Endothelial cell of umbilical vein (primary cell): ENCODE data around the gene PCTP. TPM values are rescaled to one million over a fixed set of nuclear protein-coding genes. Genes with fewer than 3 reads are reported as not detected.

ENCODE experiments used
- BruUV-seq: library from RNA; stranded (reverse); fragments of 400-500 nt; replicated peaks from 2 replicates; lab custom pipeline; 2021; lab: Mats Ljungman, UMichigan
- CTCF ChIA-PET: fragments of 300-600, 350-600 bp; sonication (Branson Sonifier 250); formaldehyde crosslinking; loops from one replicate; lab custom pipeline; 2021; ENCODE audit warnings: antibody characterized with exemption, inconsistent platforms; lab: Charles Lee
- POLR2A ChIA-PET: fragments of 300-600, 350-600 bp; sonication (Branson Sonifier 250); formaldehyde crosslinking; loops from one replicate; lab custom pipeline; 2021; ENCODE audit warnings: antibody characterized with exemption, inconsistent platforms; lab: Charles Lee
- DNase-seq: peaks from one replicate; pipeline ENCODE4 v3.0.0-alpha.2; 2011; ENCODE audit warnings: low read depth, low spot score
- FAIRE-seq: peaks from 2 replicates; lab custom pipeline; 2011; peaks lifted over from hg19 to GRCh38; lab: Jason Lieb, UNC
- H2AFZ ChIP-seq: 2 replicates; pipeline ENCODE4 v1.6.0; 2012; ENCODE audit warnings: low read depth, low read length, control low read depth, inconsistent platforms
- H3K27ac ChIP-seq: 2 replicates; pipeline ENCODE4 v1.5.1; 2011; ENCODE audit warnings: low read depth, mild to moderate bottlenecking, control low read depth, low read length, moderate library complexity; ENCODE audit not compliant: insufficient read depth
- H3K27me3 ChIP-seq, 2 experiments: 2 replicates each; pipeline versions ENCODE4 v1.6.0 to v1.6.1; 2011; ENCODE audit warnings: low read length in 2 of 2, mixed read lengths in 1 of 2; ENCODE audit not compliant: control insufficient read depth in 2 of 2, insufficient read depth in 2 of 2
- H3K36me3 ChIP-seq, 2 experiments: 2 replicates in 1 of 2; 3 replicates in 1 of 2; pipeline ENCODE4 v1.5.1; 2011; ENCODE audit warnings: low read length in 2 of 2, mild to moderate bottlenecking in 1 of 2, moderate library complexity in 1 of 2; ENCODE audit not compliant: control insufficient read depth in 2 of 2, insufficient read depth in 2 of 2; ENCODE audit errors: extremely low read depth in 1 of 2
- H3K4me1 ChIP-seq: 3 replicates; pipeline ENCODE4 v1.5.1; 2011; ENCODE audit warnings: mild to moderate bottlenecking, low read length; ENCODE audit not compliant: control insufficient read depth, insufficient read depth; ENCODE audit errors: extremely low read depth
- H3K4me2 ChIP-seq: 2 replicates; pipeline ENCODE4 v1.6.1; 2011; ENCODE audit warnings: low read length, control low read depth, mixed read lengths; ENCODE audit not compliant: insufficient read depth
- H3K4me3 ChIP-seq, 3 experiments: fragments of 200-600 bp in 1 of 3; sonication (generic), shearing (Covaris generic) in 1 of 3; replicated peaks in 1 of 3; 2 replicates each; pipeline ENCODE4 v1.5.1; 2011 to 2016; ENCODE audit warnings: control low read depth in 3 of 3, low read length in 3 of 3, mild to moderate bottlenecking in 2 of 3, inconsistent platforms in 1 of 3, low read depth in 1 of 3, moderate library complexity in 1 of 3; ENCODE audit not compliant: insufficient read depth in 1 of 3
- H3K79me2 ChIP-seq: 2 replicates; pipeline ENCODE4 v1.6.0; 2012; ENCODE audit warnings: low read length, inconsistent platforms; ENCODE audit not compliant: control insufficient read depth, insufficient read depth
- H3K9ac ChIP-seq: replicated peaks from 2 replicates; pipeline ENCODE3; 2011; ENCODE audit warnings: low read length, control low read depth; ENCODE audit not compliant: insufficient read depth; ENCODE audit errors: extremely low read depth
- H3K9me1 ChIP-seq: replicated peaks from 3 replicates; pipeline ENCODE4 v1.6.0; 2011; ENCODE audit warnings: mild to moderate bottlenecking, low read length; ENCODE audit not compliant: control insufficient read depth, insufficient read depth; ENCODE audit errors: extremely low read depth
- H3K9me3 ChIP-seq: replicated peaks from 2 replicates; pipeline ENCODE4 v1.5.1; 2012; ENCODE audit warnings: low read length, inconsistent platforms; ENCODE audit not compliant: control insufficient read depth, insufficient read depth
- H4K20me1 ChIP-seq: replicated peaks from 2 replicates; pipeline ENCODE3; 2011; ENCODE audit warnings: mild to moderate bottlenecking, low read length; ENCODE audit not compliant: control insufficient read depth, insufficient read depth; ENCODE audit errors: extremely low read depth
- GATA2 ChIP-seq: IDR thresholded peaks from 2 replicates; pipeline ENCODE4 v1.7.0; 2011; ENCODE audit warnings: low read depth, mild to moderate bottlenecking, moderate library complexity, mixed read lengths, low read length; ENCODE audit not compliant: insufficient read length, insufficient read depth
- JUN ChIP-seq: IDR thresholded peaks from 2 replicates; pipeline ENCODE4 v1.6.1; 2011; ENCODE audit warnings: borderline replicate concordance, low read depth; ENCODE audit not compliant: insufficient read length, insufficient read depth
- MYC ChIP-seq: IDR thresholded peaks from one replicate; pipeline ENCODE4 v1.6.1; 2011; ENCODE audit warnings: mild to moderate bottlenecking, low read depth, low read length
- POLR2A ChIP-seq: IDR thresholded peaks from 2 replicates; pipeline ENCODE4 v1.6.1; 2012; ENCODE audit warnings: low read depth, mild to moderate bottlenecking, control low read depth, low read length
- POLR2AphosphoS5 ChIP-seq: IDR thresholded peaks from 2 replicates; pipeline ENCODE4 v1.6.1; 2012; ENCODE audit warnings: low read depth, mild to moderate bottlenecking, control low read depth, low read length, moderate library complexity; ENCODE audit not compliant: insufficient read depth
- dilution Hi-C: fragments of 300-500 bp; cut with MboI; formaldehyde crosslinking; loops from one replicate; pipeline ENCODE4 v1.15.0; 2019; ENCODE audit warnings: low sequenced_read_pairs; ENCODE audit not compliant: extremely low pct_ligation_motif_present
- intact Hi-C: fragments of 100-400 bp; cut with micrococcal nuclease; formaldehyde crosslinking; loops from one replicate; pipeline ENCODE4 v1.10.0; 2022
- polyA plus RNA-seq, 4 experiments: library from polyadenylated mRNA; depleted of rRNA in 3 of 4; stranded (reverse) in 3 of 4; unstranded in 1 of 4; fragments of >200 nt; gene quantifications; 2 replicates each; pipeline versions ENCODE4 v1.2.1 to v1.2.3, GENCODE V29; 2011 to 2012; ENCODE audit warnings: missing spikeins in 1 of 4
- total RNA-seq: library from RNA; stranded (reverse); gene quantifications from 2 replicates; pipeline ENCODE4 v1.2.3, GENCODE V29; 2021
- TF ChIP-seq, protein P1 (sequence below), 2 donors: IDR thresholded peaks; 1 replicate in 1 of 2; 2 replicates in 1 of 2; pipeline ENCODE4 v1.5.1; 2011; ENCODE audit warnings: low read length in 2 of 2, mild to moderate bottlenecking in 2 of 2, moderate library complexity in 2 of 2, control low read depth in 1 of 2, inconsistent platforms in 1 of 2, low read depth in 1 of 2; ENCODE audit not compliant: insufficient read depth in 1 of 2; ENCODE audit errors: extremely low read depth in 1 of 2
- TF ChIP-seq, protein P2 (sequence below): IDR thresholded peaks from 2 replicates; pipeline ENCODE4 v1.6.1; 2011; ENCODE audit not compliant: insufficient read depth, insufficient read length

The PCTP gene
- total and polyA plus RNA-seq, 2 donors (not counting 3 experiments of a cell fraction or from before 2014, with no cell fraction given) = 13.5 to 18.3 TPM

DNA sequence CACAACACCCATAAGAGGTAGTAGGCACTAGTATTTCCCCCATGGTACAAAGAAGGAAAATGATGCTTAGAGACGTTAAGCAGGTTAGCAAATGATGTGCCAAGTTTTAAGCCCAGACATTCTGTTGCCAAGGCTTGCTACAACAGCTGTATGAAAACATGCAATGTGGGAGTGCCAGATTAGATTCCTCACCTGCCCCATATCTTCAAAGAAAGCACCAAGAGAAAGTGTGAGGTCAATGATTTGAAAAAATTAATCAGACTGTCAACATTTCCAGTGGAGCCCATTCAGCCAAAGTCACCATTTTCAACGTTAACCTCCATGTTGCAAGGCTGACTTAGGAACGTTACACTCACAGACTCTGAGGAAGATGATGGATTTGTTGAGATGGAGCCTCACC lies 61.5 kb downstream of the PCTP start:
- BruUV-seq = no TSS peak
- Histone ChIP-seq H3K4me3 (no peak overlapping the region), H3K9me1 (no peaks in the 10 kb centered on the region), H3K79me2 (no peaks in the 10 kb centered on the region), H4K20me1 (no peaks in the 10 kb centered on the region), H3K9me3 (no peaks in the 10 kb centered on the region), H3K27ac (no peak overlapping the region), H3K27me3 (no peaks in the 10 kb centered on the region), H2AFZ (no peak overlapping the region), H3K36me3 (no peaks in the 10 kb centered on the region), H3K4me1 (peaks cover 4% of the 10 kb centered on the region), H3K4me2 (no peak overlapping the region), H3K9ac (no peak overlapping the region)
- POLR2A ChIA-PET = no interaction called here
- no peak for DNase-seq
- CTCF ChIA-PET = no interaction called here
- FAIRE-seq = no peak
- TF ChIP-seq JUN = no peak
- TF ChIP-seq GATA2 = no peak
- TF ChIP-seq, protein P1, sequence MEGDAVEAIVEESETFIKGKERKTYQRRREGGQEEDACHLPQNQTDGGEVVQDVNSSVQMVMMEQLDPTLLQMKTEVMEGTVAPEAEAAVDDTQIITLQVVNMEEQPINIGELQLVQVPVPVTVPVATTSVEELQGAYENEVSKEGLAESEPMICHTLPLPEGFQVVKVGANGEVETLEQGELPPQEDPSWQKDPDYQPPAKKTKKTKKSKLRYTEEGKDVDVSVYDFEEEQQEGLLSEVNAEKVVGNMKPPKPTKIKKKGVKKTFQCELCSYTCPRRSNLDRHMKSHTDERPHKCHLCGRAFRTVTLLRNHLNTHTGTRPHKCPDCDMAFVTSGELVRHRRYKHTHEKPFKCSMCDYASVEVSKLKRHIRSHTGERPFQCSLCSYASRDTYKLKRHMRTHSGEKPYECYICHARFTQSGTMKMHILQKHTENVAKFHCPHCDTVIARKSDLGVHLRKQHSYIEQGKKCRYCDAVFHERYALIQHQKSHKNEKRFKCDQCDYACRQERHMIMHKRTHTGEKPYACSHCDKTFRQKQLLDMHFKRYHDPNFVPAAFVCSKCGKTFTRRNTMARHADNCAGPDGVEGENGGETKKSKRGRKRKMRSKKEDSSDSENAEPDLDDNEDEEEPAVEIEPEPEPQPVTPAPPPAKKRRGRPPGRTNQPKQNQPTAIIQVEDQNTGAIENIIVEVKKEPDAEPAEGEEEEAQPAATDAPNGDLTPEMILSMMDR (IDR thresholded peaks at IDR 0.05; ENCODE audit: extremely low read depth in 1 of 2, insufficient read depth in 1 of 2, low read depth in 1 of 2, low read length in 2 of 2) = no peak
- TF ChIP-seq POLR2AphosphoS5 = no peak
- TF ChIP-seq, protein P2, sequence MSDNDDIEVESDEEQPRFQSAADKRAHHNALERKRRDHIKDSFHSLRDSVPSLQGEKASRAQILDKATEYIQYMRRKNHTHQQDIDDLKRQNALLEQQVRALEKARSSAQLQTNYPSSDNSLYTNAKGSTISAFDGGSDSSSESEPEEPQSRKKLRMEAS = no peak
- TF ChIP-seq MYC = no peak
- TF ChIP-seq POLR2A = no peak
- intact Hi-C loops = no loop called here
- dilution Hi-C loops = no loop called here
